Testis (tissue), 2 donors: ENCODE data around the gene LSP1.

Source experiments
- CTCF ChIP-seq, 3 experiments: fragments of 450-650 bp in 2 of 3; fragments of 200-600 bp in 1 of 3; sonication (generic) in 1 of 3; IDR thresholded peaks; one replicate each; pipeline ENCODE4 v1.5.1; 2016 to 2019; ENCODE audit warnings: antibody characterized with exemption in 3 of 3, mild to moderate bottlenecking in 2 of 3, moderate library complexity in 1 of 3
- POLR2A ChIP-seq: fragments of 450-650 bp; IDR thresholded peaks from one replicate; pipeline ENCODE4 v1.6.1; 2017; ENCODE audit warnings: antibody characterized with exemption, mild to moderate bottlenecking, moderate library complexity

- TF ChIP-seq CTCF (IDR thresholded peaks at IDR 0.05), result no peak
- no peak for TF ChIP-seq POLR2A
These were observed 36.5 kb downstream of the LSP1 start for GRCh38 chr11:1889224-1889930.
